GM19025 (cell line): ENCODE measurements around the gene PRSS21.

Experiments used
- ATAC-seq: cut with Tn5 transposase; IDR thresholded peaks from one replicate; pipeline ENCODE4 v1.9.1; 2021; ENCODE audit warnings: mild to moderate bottlenecking, low read depth, moderate library complexity; ENCODE audit not compliant: unreplicated experiment

Gene PRSS21

DNA sequence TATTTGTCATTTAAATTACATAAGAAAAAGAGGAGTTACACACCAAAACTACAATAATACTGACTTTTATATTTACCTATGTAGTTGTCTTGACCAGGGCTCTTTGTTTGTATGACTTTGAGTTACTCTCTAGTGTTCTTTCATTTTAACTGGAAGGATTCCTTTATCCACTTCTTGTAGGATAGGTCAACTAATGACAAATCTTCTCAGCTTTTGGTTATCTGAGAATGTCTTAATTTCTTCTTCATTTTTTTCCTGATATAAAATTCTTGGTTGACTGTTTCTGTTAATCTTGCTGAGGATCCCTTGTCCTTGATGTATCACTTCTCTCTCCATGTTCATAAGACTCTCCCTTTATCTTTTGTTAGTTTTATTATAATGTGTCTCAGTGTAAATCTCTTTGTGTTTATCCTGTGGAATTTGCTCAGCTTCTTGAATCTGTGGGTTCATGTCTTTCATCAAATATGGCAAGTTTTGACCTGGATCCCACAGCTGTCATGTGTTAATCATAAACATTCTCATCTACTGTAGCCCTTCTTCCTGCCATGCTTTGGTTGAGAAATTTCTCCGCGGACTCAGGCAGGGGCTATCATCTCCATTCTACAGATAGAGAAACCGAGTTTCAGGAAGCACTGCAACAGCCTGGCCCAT is 13.4 kb upstream of the PRSS21 start:
- no peak for ATAC-seq

DNA sequence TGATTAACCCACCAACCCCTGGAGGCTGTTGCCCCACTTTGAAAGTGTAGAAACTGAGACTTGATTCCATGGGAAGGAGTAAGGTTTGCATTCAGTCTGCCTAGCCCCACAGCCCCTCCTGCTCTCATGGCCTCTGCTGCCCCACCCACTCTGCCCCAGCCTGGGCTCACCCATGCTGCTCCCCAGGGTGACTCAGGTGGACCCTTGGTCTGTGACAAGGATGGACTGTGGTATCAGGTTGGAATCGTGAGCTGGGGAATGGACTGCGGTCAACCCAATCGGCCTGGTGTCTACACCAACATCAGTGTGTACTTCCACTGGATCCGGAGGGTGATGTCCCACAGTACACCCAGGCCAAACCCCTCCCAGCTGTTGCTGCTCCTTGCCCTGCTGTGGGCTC is 12.3 kb upstream of the PRSS21 start:
- ATAC-seq, result no peak

DNA sequence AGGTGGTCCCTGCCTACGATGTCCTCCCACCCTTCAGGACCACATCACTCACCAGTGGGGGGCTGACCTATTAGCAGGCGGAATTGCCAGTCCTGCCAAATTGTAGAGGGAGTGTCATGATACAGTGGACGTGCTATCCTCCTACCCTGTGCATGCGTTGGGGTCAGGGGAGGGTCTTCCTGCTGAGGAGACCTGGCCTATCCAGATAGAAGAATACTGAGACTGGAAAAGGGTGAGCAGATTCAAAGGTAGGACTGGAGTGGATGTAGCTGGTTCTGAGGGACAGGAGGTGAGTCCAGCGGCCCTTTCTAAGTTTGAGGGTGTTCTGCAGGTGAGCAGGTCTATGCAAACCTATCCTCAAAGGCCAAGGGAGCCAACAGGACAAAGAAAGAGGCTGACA is 10.8 kb upstream of the PRSS21 start:
- no peak for ATAC-seq

DNA sequence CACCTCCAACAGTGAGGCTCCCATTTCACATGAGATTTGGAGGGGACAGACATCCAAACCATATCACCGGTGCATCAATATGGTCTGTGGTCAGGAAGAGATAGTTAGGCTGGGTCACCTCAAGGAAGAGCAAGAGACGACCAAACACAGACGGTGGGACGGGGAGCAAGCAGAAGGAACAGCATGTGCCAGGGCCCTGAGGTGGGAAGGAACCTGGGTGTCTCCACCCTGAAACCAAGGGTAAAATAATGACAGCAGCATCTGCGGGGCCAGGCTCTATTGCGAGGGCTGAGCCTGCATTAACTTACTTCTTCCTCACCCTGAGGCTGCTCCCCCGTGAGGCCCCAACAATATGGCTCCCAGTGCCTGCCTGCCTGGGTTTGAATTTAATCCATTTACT is 8.9 kb upstream of the PRSS21 start:
- no peak for ATAC-seq

DNA sequence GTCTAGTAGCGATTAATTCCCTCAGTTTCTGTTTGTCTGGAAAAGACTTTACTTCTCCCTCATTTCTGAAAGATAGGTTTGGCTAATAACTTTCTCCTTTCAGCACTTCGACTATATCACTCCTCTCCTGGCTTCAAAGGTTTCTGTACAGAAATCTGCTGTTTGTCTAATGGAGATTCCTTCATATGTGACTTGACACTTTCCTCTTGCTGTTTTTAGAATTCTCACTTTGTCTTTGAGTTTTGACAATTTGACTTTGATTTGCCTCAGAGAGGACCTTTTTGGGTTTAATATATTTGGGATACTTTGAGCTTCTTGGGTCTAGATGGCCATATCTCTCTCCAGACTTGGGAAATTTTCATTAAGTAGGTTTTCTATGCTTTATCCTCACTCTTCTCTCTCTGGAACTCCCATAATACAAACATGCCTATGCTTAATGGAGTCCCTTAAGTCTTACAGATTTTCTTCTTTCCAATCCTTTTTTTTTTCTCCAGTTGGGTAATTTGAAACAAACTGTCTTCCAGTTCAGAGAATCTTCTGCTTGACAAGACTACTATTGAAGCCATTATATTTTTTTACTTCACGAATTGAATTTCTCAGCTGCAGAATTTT is 7.8 kb upstream of the PRSS21 start:
- no peak for ATAC-seq

DNA sequence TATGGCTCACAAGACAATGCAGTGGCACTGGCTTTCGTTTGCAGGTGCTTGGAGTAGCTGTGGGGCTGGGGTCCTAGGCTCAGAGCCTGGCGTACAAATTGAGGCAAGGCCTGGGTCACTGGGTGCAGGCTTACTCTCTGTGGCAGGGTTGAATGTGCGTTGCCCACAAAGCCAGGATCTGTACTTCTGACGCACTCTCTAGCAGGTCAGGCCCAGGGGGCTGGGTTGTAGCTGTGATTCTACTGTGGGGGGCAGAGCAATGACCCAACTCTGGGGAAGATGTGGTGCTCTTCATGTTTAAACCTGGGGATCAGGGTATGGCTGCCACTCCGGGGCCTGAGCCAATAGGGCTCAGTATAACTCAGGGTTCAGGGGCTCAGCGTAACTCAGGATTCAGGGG is 6.4 kb upstream of the PRSS21 start:
- ATAC-seq, result no peak

DNA sequence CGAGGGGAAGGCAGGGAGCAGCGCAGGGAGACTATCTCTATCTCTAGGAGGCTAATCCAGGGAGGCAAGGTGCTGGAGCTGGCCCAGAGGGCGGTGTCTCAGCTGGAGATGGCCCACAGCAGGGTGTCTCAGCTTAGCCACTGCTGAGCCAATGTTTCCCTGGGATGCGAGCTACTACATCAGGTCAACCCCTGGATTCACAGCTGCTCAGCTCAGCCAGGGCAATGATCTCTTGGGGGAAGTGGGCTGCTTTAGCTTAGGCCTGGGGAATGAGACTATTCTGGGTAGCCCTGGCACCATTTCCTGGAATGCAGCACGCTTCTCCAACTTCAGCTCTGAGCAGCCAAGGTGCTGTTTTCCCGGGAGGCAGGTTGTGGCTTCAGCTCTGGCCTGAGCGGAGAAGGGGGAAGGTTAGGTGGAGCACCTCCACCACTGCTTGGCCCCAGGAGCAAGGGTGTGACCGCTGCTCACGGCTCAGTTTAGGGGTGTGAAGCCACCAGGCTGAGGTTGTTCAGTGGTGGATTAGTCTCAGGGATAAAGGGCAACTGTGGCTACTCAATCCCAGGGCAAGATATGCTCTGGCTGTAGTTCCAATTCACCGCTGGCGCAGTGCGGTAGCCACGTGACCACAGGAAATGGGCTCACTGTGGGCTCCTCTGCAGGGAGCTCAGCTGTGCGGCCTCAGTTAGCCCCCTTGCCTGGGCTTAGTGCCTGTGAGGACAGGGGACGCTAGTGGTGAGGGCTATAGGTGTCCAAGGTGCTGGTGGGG is 5.2 kb upstream of the PRSS21 start:
- no peak for ATAC-seq

DNA sequence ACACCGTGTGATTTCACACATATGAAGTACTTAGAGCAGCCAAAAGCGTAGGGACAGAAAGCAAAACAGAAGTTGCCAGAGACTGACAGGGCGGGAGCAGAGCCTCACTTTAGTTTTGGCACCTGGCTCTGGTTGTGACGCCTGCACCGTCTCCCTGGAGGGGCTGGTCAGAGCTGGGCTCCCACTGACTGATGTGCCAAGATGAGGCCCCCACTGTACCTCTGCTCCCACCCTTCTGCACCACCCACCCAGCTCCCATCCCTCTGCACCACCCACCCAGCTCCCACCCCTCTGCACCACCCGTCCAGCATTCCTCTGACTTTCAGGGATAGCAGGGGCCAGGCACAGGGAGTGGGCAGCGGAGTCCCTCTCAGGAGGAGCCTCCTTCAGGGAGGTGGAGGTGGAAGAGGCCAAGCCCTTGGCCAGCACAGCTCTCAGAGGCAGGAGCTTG is 3.2 kb upstream of the PRSS21 start:
- ATAC-seq, result no peak

DNA sequence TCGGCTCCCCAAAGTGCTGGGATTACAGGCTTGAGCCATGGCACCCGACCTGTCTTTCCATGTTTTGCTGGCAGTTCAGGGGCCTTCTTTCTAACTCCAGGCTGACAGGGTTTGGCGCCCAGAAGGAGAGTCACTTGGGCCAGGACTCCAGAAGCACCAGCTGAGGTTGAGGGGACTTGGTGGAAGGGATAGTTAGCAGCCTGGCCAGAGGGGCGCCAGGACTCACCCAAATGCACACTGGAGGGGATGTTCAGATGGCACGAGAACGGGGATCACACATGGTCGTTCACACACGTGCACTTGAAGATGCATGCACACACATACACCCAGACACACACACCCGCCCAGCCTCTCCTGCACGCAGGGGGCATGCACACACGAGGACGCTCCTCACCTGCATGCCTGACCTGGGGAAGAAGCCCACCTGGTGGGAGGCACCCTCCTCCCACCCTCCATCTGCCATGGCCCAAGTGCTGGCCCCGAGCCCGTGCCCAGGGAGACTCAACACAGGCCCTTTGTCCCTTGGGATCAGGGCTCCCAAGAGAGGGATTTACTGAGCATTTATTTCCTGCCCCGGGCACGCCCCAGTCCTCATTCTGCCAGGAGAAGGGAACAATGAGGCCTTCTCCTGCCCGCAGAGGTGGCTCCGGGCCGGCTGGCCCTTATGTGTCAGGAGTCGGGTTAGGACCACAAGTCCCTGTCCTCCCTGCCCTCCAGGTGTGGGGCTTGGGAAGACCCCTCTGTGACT is 2.3 kb upstream of the PRSS21 start:
- ATAC-seq, result no peak

DNA sequence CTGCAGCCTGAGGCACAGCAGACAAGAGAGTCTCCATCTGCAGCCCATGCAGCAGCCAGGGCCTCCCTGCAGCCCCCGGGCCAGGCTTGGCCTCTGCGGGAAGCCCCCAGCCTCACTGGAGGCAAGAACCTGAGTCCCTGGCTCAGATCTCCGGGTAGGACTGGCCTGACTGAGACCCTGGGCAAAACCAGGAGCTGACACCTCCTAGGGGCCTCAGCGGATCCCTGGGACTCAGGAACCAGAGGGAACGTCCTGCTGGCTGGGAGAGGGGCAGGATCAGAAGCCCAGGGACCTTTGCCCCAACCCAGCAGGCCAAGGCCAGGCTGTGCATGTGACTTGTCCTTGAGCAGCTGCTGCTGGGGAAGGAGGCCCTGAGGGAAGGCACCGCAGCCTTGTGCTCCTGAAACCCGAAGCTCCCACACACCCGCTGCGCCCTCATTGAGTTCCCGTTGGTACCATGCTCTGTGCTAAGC is 1.7 kb upstream of the PRSS21 start:
- no peak for ATAC-seq

DNA sequence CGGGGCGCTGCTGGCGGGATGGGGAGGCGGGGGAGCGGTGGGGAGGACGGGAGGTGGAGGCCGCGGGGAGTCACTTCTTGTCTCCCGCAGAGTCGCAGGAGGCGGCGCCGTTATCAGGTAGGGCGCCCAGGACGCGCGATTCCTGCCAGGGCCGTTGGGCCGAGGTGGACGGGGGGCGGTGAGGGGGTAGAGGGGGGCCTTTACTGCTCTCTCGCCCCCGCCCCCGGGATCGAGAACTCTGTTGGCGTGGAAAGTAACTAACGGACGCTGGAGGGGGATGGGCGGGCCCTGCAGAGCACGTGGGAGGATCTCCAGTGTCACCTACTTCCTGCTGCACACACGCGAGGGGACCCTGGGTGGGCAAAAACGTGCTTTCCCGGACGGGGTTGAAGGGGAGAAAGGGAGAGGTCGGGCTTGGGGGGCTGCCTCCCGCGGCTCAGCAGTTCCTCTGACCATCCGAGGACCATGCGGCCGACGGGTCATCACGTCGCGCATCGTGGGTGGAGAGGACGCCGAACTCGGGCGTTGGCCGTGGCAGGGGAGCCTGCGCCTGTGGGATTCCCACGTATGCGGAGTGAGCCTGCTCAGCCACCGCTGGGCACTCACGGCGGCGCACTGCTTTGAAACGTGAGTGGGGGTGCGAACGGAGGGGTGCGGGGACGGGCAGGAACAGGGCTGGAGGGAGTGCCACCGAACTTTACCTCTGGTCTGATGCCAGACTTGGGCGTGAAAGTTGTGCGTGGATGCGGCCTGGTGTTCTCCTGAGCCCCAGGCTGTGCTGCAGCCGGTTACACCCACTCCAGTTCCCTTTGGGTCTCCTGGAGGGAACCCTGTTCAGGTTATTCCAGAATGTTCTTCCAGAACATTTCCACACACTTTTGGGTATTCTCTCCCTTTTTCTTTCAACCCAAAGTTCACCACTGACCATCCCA is 569 bp downstream of the PRSS21 start:
- ATAC-seq, result no peak

DNA sequence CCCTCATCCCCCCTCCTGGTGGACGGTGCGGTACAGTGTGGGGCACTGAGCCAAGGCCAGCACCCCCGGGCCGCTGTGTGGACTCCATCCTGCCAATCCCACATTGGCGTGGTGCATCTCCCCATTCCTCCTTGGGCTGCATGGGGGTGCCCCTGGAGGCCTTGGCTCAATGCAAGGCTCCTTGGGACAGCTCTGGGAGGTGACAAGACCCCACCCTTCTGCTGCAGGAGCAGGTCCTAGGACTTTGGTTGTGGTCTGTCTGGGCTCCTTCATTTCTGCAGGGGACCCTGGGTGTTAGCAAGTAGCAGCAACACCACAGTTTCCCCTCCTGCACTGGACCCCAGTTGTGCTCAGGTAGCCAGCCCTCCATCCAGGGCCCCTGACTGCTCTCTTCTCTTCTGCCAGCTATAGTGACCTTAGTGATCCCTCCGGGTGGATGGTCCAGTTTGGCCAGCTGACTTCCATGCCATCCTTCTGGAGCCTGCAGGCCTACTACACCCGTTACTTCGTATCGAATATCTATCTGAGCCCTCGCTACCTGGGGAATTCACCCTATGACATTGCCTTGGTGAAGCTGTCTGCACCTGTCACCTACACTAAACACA is 1.3 kb downstream of the PRSS21 start:
- ATAC-seq, result no peak

DNA sequence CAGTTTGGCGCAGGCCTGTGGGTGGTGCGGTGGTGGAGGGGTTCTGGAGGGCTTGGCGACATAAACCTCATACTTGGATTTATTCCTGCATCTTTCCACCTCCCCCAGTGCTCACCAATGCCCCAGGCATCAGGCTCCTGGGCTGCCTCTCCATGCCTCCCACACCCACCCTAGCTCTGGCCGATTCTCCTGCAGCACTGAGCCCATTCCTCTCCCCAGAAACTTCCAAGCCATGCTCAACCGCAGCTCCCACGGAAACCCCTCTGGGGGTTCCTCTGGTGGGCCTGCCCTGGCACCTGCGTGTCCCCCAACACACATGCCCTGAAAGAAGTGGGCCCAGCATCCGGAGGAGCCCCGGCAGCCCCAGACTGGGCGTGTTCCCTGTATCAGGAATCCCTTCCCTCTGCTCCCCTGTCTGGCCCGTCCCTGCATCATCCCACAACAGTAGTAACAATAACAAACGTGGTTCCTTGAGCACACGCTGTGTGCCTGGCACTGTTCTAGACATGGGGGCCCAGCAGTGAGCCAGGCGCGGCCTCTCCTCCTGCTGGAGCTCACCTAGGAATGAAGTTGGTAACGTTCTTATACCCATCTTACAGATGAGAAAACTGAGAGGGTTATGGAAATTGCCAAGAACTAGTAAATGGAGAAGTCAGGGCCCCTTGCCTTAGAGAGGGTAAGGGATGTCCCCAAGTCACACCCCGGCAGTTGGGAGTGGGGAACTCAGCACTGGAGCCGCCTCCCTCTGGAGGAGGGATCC is 2.3 kb downstream of the PRSS21 start:
- ATAC-seq, result no peak

DNA sequence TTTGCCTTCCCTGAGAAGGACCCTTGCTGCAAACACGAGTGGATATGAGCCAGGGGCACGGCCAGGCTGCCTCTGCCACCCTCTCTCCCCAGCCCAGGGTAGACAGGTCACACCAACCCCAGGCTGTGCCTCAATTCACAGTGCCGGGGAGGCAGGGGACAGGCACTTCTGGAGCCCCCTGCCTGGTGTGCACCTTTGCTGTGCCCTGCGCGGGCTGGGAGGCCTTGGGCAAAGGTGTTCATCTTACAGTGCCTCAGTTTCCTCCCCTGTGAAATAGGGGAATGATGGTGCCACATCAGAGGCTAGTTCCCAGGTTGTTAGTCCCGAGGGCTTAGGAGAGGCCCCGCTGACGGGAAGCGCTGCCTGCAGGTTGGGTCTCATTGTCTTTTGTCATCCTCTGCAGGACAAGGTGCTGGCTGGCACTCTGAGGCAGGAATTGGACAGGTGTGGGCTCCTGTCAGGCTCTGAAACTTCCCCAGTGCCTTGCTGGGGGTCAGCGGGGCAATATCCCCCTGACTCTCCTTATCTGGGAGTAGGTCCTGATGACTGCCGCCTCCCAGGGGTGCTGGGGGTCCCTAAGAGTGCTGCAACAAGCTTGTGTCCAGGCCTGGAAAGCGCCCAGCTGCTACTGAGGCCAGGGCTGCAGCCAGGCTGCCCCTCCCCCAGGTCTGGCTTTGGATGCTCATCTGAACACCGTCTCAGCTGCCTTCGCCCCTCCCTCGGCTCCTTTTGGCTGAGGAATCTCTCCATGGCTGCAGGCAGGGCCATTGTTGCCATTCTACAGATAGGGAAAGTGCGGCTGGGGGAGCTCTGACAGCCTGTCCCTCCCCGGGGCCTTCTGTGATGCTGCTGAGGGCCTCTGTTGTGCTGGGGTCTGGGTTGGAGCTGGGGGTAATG is 3.1 kb downstream of the PRSS21 start:
- ATAC-seq, result no peak

DNA sequence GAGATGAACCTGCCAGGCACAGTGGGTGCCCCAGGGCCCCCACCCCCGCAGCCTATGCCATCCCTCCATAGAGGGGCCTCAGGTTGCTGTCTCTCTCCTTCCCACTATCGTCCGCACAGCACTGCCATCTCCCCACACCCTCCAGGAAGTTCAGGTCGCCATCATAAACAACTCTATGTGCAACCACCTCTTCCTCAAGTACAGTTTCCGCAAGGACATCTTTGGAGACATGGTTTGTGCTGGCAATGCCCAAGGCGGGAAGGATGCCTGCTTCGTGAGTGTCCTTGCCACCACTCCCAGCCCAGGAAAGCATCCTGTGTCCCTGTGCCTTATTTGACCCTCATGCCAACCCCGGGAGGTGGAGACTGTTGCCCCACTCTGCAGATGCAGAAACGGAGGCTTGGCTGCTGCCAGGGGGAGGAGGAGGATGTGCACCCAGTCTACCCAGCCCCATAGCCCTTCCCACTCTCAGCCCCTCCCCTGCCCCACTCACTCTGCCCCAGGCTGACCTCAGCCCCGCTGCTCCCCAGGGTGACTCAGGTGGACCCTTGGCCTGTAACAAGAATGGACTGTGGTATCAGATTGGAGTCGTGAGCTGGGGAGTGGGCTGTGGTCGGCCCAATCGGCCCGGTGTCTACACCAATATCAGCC is 3.9 kb downstream of the PRSS21 start:
- no peak for ATAC-seq

DNA sequence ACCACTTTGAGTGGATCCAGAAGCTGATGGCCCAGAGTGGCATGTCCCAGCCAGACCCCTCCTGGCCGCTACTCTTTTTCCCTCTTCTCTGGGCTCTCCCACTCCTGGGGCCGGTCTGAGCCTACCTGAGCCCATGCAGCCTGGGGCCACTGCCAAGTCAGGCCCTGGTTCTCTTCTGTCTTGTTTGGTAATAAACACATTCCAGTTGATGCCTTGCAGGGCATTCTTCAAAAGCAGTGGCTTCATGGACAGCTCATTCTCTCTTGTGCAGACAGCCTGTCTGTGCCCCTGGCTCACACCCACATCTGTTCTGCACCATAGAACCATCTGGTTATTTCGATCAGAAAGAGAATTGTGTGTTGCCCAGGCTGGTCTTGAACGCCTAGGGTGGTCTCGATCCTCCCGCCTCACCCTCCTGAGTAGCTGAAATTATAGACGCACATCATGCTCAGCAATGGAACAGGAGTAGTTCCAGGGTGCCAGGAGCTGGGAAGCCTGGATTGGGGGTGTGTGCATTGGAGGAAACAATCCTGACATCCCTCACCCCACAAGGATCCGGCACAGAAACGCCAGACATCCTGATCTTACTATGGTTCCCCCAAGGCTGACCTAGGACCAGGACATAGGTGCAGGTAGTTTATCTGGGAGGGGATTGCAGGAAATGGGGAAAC is 4.6 kb downstream of the PRSS21 start:
- ATAC-seq, result no peak

DNA sequence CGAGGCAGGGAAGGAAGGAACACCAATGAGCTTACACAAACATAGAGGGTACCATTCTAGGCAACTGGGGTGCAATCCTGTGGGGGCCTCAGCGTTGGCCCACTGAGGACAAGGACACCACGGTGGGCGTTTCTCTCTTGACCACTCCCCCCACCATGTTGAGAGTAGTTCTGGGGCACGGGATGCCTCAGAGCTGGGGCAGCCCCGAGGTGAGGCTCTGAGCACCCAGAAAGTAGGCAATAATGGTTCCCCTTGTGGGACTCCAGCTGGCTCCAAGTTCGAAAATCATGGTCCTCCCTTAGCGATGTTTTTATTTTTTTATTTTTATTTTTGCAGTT is 5.1 kb downstream of the PRSS21 start:
- no peak for ATAC-seq
